WTC11 (cell line): ENCODE measurements around the gene CTDSPL. TPM values are rescaled to one million over a fixed set of nuclear protein-coding genes. Genes with fewer than 3 reads are reported as not detected.
A peak's percentile ranks its signal among the peaks of the same experiment; 100 is the strongest.

Experiments used
- ATAC-seq: fragments of 200-7000 bp; cut with Tn5 transposase; 2 replicates; pipeline ENCODE4 v1.10.0; 2021; ENCODE audit warnings: mild to moderate bottlenecking, moderate library complexity
- CTCF ChIA-PET: fragments of 300-600 bp; sonication (Branson Sonifier 250); formaldehyde crosslinking; loops from one replicate; lab custom pipeline; 2021; ENCODE audit warnings: antibody characterized with exemption; lab: Charles Lee
- POLR2A ChIA-PET: fragments of 350-600 bp; sonication (Branson Sonifier 250); formaldehyde crosslinking; loops from one replicate; lab custom pipeline; 2021; ENCODE audit warnings: antibody characterized with exemption; lab: Charles Lee
- DNase-seq: peaks from one replicate; pipeline ENCODE4 v3.0.0; 2021; ENCODE audit warnings: low spot score
- H3K27ac Mint-ChIP-seq: 2 replicates; pipeline ENCODE4 v1.8.0; 2021; ENCODE audit warnings: mixed read lengths
- H3K27me3 Mint-ChIP-seq: 2 replicates; pipeline ENCODE4 v1.8.0; 2021; ENCODE audit warnings: low read depth, mild to moderate bottlenecking, moderate library complexity, mixed read lengths
- H3K36me3 Mint-ChIP-seq: 2 replicates; pipeline ENCODE4 v1.8.0; 2021; ENCODE audit warnings: mixed read lengths
- H3K4me1 Mint-ChIP-seq: 2 replicates; pipeline ENCODE4 v1.8.0; 2022; ENCODE audit warnings: mixed read lengths
- H3K4me3 Mint-ChIP-seq: 2 replicates; pipeline ENCODE4 v1.8.0; 2021; ENCODE audit warnings: mild to moderate bottlenecking, moderate library complexity, mixed read lengths
- H3K9me3 Mint-ChIP-seq: 2 replicates; pipeline ENCODE4 v1.8.0; 2021; ENCODE audit warnings: mixed read lengths
- ATF3 ChIP-seq: sonication (generic); formaldehyde crosslinking; conservative IDR thresholded peaks from 2 replicates; pipeline ENCODE4 v1.8.1; 2022; ENCODE audit warnings: mild to moderate bottlenecking, missing genetic modification reagents
- ATF6 ChIP-seq: sonication (generic); formaldehyde crosslinking; IDR thresholded peaks from 2 replicates; pipeline ENCODE4 v1.8.1; 2023; ENCODE audit warnings: mild to moderate bottlenecking, missing genetic modification reagents
- CREM ChIP-seq: sonication (generic); formaldehyde crosslinking; IDR thresholded peaks from 2 replicates; pipeline ENCODE4 v1.8.1; 2022; ENCODE audit warnings: mild to moderate bottlenecking, missing genetic modification reagents, moderate library complexity
- GTF2I ChIP-seq: fragments of 250-450 bp; sonication (Bioruptor Pico); conservative IDR thresholded peaks from 2 replicates; pipeline ENCODE4 v1.4.0; 2021; ENCODE audit warnings: mild to moderate bottlenecking
- HMGXB4 ChIP-seq: sonication (generic); formaldehyde crosslinking; IDR thresholded peaks from 2 replicates; pipeline ENCODE4 v1.8.1; 2023; ENCODE audit warnings: mild to moderate bottlenecking, moderate library complexity, missing genetic modification reagents
- MAX ChIP-seq: sonication (generic); formaldehyde crosslinking; IDR thresholded peaks from 2 replicates; pipeline ENCODE4 v1.8.0; 2022; ENCODE audit warnings: mild to moderate bottlenecking, missing genetic modification reagents
- MYBL2 ChIP-seq: sonication (generic); formaldehyde crosslinking; IDR thresholded peaks from 2 replicates; pipeline ENCODE4 v1.8.1; 2023; ENCODE audit warnings: mild to moderate bottlenecking, moderate library complexity, missing genetic modification reagents
- NFYB ChIP-seq: sonication (generic); formaldehyde crosslinking; conservative IDR thresholded peaks from 2 replicates; pipeline ENCODE4 v1.8.0; 2022; ENCODE audit warnings: low read depth, missing genetic modification reagents
- NR2C2 ChIP-seq: sonication (generic); formaldehyde crosslinking; IDR thresholded peaks from 2 replicates; pipeline ENCODE4 v1.8.0; 2022; ENCODE audit warnings: mild to moderate bottlenecking, missing genetic modification reagents
- OVOL2 ChIP-seq: fragments of 250-450 bp; sonication (Bioruptor Pico); IDR thresholded peaks from 2 replicates; pipeline ENCODE4 v1.9.0; 2021; ENCODE audit warnings: mild to moderate bottlenecking, borderline replicate concordance
- PRRX2 ChIP-seq: fragments of 250-450 bp; sonication (Bioruptor Pico); IDR thresholded peaks from 2 replicates; pipeline ENCODE4 v1.8.0; 2021; ENCODE audit warnings: mild to moderate bottlenecking
- RELA ChIP-seq: sonication (generic); formaldehyde crosslinking; IDR thresholded peaks from 2 replicates; pipeline ENCODE4 v1.8.1; 2022; ENCODE audit warnings: missing genetic modification reagents, mild to moderate bottlenecking, borderline replicate concordance
- TEAD1 ChIP-seq: sonication (generic); formaldehyde crosslinking; IDR thresholded peaks from 2 replicates; pipeline ENCODE4 v1.8.0; 2022; ENCODE audit warnings: mild to moderate bottlenecking, missing genetic modification reagents
- USF1 ChIP-seq: sonication (generic); formaldehyde crosslinking; IDR thresholded peaks from 2 replicates; pipeline ENCODE4 v1.8.0; 2022; ENCODE audit warnings: mild to moderate bottlenecking, missing genetic modification reagents
- ZNF121 ChIP-seq: sonication (generic); formaldehyde crosslinking; IDR thresholded peaks from 2 replicates; pipeline ENCODE4 v1.8.0; 2023; ENCODE audit warnings: missing genetic modification reagents
- ZNF263 ChIP-seq: sonication (generic); formaldehyde crosslinking; IDR thresholded peaks from 2 replicates; pipeline ENCODE4 v1.8.1; 2022; ENCODE audit warnings: low read depth, mild to moderate bottlenecking, moderate library complexity, missing genetic modification reagents
- ZNF317 ChIP-seq: sonication (generic); formaldehyde crosslinking; IDR thresholded peaks from 2 replicates; pipeline ENCODE4 v1.8.1; 2023; ENCODE audit warnings: low read depth, mild to moderate bottlenecking, moderate library complexity, missing genetic modification reagents, borderline replicate concordance
- ZSCAN18 ChIP-seq: fragments of 250-450 bp; sonication (Bioruptor Pico); IDR thresholded peaks from 2 replicates; pipeline ENCODE4 v2.1.2; 2022; ENCODE audit warnings: mild to moderate bottlenecking, moderate library complexity
- total RNA-seq: library from RNA; stranded (reverse); gene quantifications from 3 replicates; pipeline ENCODE4 v1.2.3, GENCODE V29; 2021

Gene CTDSPL
- total RNA-seq, 1 experiment from 2014 or later, result 41.2 TPM

- ChIA-PET POLR2A (no interaction called here), CTCF (interaction anchor here (0.9 to 2.0 kb wide), 3 partner anchors 135 to 171 kb away, joined by 3 to 8 read pairs (median 3); no protein-coding TSS in a partner anchor)
- H3K36me3 Mint-ChIP-seq, result peaks cover 2% of the 10 kb centered on the region; the same call in 1 of the 2 replicates
- H3K27ac Mint-ChIP-seq, result no peak overlapping the region
- TF ChIP-seq ZNF263 (no peak), ZNF121 (no peak), NFYB (CRISPR knock-in tag) (no peak), ATF3 (no peak), RELA (CRISPR knock-in tag) (no peak), OVOL2 (no peak), USF1 (no peak)
- H3K4me3 Mint-ChIP-seq, result no peak overlapping the region
- H3K27me3 Mint-ChIP-seq, result no peaks in the 10 kb centered on the region
- ATAC-seq, result no peak
- DNase-seq, result no peak
- no peaks in the 10 kb centered on the region for H3K4me1 Mint-ChIP-seq
- peaks cover 4% of the 10 kb centered on the region; the same call in 1 of the 2 replicates for H3K9me3 Mint-ChIP-seq
These were observed 29.2 kb upstream of the CTDSPL start for GRCh38 chr3:37832480-37832879.

GRCh38 chr3:37833302-37834186 lies 28.1 kb upstream of the CTDSPL start:
- ChIA-PET CTCF (interaction anchor here (0.6 to 2.0 kb wide), 5 partner anchors 16 to 170 kb away, joined by 3 to 8 read pairs (median 4); no protein-coding TSS in a partner anchor), POLR2A (no interaction called here)
- no peak overlapping the region for H3K4me3 Mint-ChIP-seq
- H3K9me3 Mint-ChIP-seq, result peaks cover 4% of the 10 kb centered on the region; the same call in 1 of the 2 replicates
- DNase-seq (no peak), ATAC-seq (peak; percentile 69)
- H3K4me1 Mint-ChIP-seq, result no peaks in the 10 kb centered on the region
- H3K27me3 Mint-ChIP-seq, result no peaks in the 10 kb centered on the region
- peaks cover 2% of the 10 kb centered on the region; the same call in 1 of the 2 replicates for H3K36me3 Mint-ChIP-seq
- TF ChIP-seq MYBL2 (no peak), TEAD1 (CRISPR knock-in tag) (no peak), ZNF317 (CRISPR knock-in tag) (no peak), MAX (no peak), GTF2I (CRISPR knock-in tag) (no peak), NR2C2 (CRISPR knock-in tag) (no peak), ATF6 (CRISPR knock-in tag) (no peak), PRRX2 (no peak), HMGXB4 (no peak), CREM (CRISPR knock-in tag) (no peak), ZSCAN18 (no peak)
- H3K27ac Mint-ChIP-seq, result no peak overlapping the region
